Activated naive CD4-positive, alpha-beta T cell treated with anti-CD3 and anti-CD28 coated beads, Interleukin-2, amount 50 U/mL, for 72 hours (primary cell): ENCODE measurements around the gene TMEM164. TPM values are rescaled to one million over a fixed set of nuclear protein-coding genes. Genes with fewer than 3 reads are reported as not detected.

Experiments
- ATAC-seq, 2 donors: fragments of 150-1000 bp; cut with Tn5 transposase; 2 replicates each; pipeline ENCODE4 v1.10.0; 2021; ENCODE audit warnings: mild to moderate bottlenecking in 2 of 2, moderate library complexity in 2 of 2
- DNase-seq, 2 donors: peaks; one replicate each; pipeline ENCODE4 v3.0.0; 2021 to 2022; ENCODE audit warnings: low spot score in 2 of 2
- H3K27ac Mint-ChIP-seq, 2 donors: one replicate each; pipeline ENCODE4 v1.8.0; 2022; ENCODE audit warnings: mild to moderate bottlenecking in 2 of 2, mixed read lengths in 2 of 2
- H3K36me3 Mint-ChIP-seq, 2 donors: one replicate each; pipeline ENCODE4 v1.8.0; 2022; ENCODE audit warnings: mixed read lengths in 2 of 2
- H3K9me3 Mint-ChIP-seq, 2 donors: one replicate each; pipeline ENCODE4 v1.8.0; 2022; ENCODE audit warnings: mixed read lengths in 2 of 2
- total RNA-seq, 2 donors: library from RNA; stranded (reverse); gene quantifications; one replicate each; pipeline ENCODE4 v1.2.3, GENCODE V29; 2022

Gene TMEM164
- total RNA-seq, 2 donors from 2014 or later, result 20.0 to 20.5 TPM

GRCh38 chrX:110214684-110215083 is 211.8 kb downstream of the TMEM164 start:
- no peak overlapping the region for H3K27ac Mint-ChIP-seq
- no peaks in the 10 kb centered on the region for H3K36me3 Mint-ChIP-seq
- DNase-seq (no peak), ATAC-seq (no peak)
- H3K9me3 Mint-ChIP-seq, result no peaks in the 10 kb centered on the region

DNA sequence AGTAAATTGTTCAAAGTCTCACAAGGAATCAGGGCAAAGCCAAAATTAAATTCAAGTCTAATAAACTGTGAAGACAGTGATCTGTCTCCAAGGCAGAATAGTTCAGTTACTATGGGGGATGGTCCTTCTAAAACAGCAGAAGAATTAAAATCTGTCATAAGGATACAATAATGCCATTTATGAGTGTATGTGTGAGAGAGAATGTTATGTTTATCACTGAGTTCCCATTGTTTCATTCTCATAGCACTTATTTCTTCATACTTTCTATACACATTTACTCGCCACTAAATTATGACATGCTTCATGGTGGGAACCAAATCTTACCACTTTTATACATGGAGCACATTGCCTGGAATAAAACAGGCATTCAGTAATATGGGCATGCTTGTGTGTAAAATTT is 212.5 kb downstream of the TMEM164 start:
- no peak overlapping the region for H3K27ac Mint-ChIP-seq
- no peak for ATAC-seq

DNA sequence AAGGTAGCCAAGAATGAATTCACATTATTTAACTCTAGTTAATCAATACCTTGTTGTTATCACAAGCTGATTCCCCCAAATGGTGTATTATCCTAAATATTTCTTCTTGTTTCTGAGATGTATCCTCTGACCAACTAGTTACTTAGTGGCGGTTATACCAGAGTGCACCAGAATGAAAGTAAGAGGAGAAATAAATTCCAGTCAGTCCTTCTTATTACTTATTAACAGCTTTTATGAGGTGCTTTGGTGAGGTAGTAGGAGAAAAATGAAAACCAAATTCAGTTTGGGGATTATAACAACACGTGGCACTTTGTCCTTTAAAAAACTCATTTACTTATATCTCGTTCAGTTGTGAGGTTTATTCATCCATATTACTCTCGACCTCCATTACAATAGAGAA is 213.1 kb downstream of the TMEM164 start:
- H3K9me3 Mint-ChIP-seq, result no peaks in the 10 kb centered on the region
- no peak overlapping the region for H3K27ac Mint-ChIP-seq
- ATAC-seq, result no peak
- no peaks in the 10 kb centered on the region for H3K36me3 Mint-ChIP-seq
- DNase-seq, result no peak

More for the DNA sequence above, 212.5 kb downstream of the TMEM164 start:
- H3K9me3 Mint-ChIP-seq, result no peaks in the 10 kb centered on the region
- no peaks in the 10 kb centered on the region for H3K36me3 Mint-ChIP-seq
- no peak for DNase-seq

DNA sequence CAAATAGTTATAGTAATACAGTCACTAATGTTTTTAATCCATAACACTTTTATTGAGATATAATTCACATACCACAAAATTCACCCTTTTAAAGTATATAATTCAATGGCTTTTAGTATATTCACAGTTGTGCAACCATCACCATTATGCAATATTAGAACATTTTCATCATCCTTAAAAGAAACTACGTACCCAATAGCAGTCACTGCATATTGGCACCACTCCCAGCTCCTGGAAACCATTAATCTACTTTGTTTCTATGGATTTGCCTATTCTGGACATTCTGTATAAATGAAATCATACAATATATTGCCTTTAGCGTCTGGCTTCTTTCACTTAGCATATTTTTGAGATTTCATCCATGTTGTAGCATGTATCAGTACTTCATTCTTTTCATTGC is 215.7 kb downstream of the TMEM164 start:
- no peak for DNase-seq
- Mint-ChIP-seq H3K36me3 (no peaks in the 10 kb centered on the region), H3K27ac (no peak overlapping the region), H3K9me3 (no peaks in the 10 kb centered on the region)
- no peak for ATAC-seq

DNA sequence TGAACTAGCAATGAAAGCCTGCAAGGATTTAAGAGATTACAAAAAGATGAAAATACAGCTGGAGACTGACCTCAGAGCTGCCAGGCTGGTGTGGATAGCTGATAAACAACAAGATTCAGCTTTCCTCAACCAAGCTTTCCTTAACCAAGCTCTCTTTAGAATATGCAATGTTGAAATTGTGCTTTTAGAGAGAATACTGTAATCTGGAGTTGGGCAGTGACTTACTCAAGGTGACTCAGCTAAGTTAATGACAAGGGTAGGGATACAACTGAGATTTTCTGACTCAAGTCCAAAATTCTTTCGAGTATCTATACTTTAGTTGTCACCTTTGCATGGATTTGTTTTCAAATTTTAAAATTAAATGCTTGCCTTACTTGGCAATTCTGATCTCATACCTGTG is 217.0 kb downstream of the TMEM164 start:
- Mint-ChIP-seq H3K27ac (no peak overlapping the region), H3K36me3 (no peaks in the 10 kb centered on the region), H3K9me3 (no peaks in the 10 kb centered on the region)
- ATAC-seq, result peak; percentile 37 to 51
- DNase-seq, result no peak

DNA sequence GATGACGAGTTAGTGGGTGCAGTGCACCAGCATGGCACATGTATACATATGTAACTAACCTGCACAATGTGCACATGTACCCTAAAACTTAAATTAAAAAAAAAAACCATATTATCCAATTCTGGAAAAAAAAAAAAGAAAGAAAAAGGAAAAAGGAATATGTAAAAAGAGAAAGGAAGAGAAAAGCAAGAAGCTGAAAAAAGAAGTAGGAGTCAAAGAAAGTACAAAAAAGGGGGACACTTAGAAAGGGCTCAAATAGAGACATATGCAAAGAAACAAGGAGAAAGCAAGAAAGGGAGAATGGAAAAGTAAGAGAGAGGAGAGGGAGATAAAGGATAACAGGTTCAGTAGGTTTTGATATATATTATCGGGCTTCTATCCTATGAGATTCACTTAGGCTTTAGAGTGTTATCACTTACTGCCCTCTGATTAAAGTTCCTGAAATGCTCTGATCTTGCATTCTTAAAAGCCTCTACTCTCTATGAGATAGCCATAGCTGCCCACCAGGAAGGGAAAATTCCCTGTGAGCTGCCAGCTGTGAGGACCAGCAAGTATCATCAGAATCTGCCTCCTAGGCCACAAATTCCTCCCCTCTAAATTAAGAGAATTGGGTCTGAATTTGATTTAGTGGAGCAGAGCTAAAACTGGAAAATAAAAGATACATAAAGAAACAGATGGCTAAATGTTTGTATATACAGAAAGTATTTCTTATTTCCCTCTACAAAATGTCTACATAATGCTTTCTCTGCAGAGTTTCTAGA is 219.8 kb downstream of the TMEM164 start:
- no peaks in the 10 kb centered on the region for H3K36me3 Mint-ChIP-seq
- H3K9me3 Mint-ChIP-seq, result no peaks in the 10 kb centered on the region
- DNase-seq (no peak), ATAC-seq (no peak)
- no peak overlapping the region for H3K27ac Mint-ChIP-seq

GRCh38 chrX:110224926-110225617 is 222.2 kb downstream of the TMEM164 start:
- no peak for ATAC-seq
- DNase-seq, result no peak
- no peaks in the 10 kb centered on the region for H3K9me3 Mint-ChIP-seq
- H3K27ac Mint-ChIP-seq, result no peak overlapping the region
- peaks cover 0 to under 1% of the 10 kb centered on the region in 2 donors for H3K36me3 Mint-ChIP-seq

DNA sequence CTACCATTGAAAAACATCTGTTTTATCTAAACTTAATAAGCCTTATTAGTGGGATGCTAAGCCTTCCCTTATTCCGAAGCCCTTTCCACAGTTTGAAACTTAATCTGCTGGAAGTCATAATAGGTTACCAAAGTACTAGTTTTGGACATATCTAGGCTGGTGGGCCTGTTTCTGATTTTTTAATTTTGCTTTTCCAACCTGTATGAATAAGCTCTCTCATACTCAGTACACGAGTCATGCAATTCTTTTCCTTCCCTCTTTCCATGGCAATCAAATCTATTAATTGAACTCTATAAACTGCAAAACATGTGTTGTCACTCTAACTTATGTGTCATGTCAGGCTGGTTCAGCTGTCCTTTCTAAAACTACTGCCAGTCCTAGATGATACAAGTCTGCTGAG is 224.0 kb downstream of the TMEM164 start:
- Mint-ChIP-seq H3K36me3 (peaks cover 6 to 11% of the 10 kb centered on the region in 2 donors), H3K9me3 (peaks cover 0 to 4% of the 10 kb centered on the region in 2 donors), H3K27ac (no peak overlapping the region)
- ATAC-seq, result no peak
- no peak for DNase-seq
